DMS153 treated with DMSO at 0.1 percent for 48 hours (cell line): ENCODE measurements around the gene C2.
"Not testable (repeated sequence)": the region's sequence is repeated elsewhere in the genome, so short reads cannot be mapped to it uniquely, and the experiment has no call there.

Experiments
- DNase-seq: peaks from one replicate; lab custom pipeline; 2025; ENCODE audit not compliant: unreplicated experiment; lab: John Stamatoyannopoulos, UW

The C2 gene

GRCh38 chr6:31976065-31976464, 48.5 kb downstream of the C2 start:
- DNase-seq, result not testable (repeated sequence)

GRCh38 chr6:31977816-31978431, 50.4 kb downstream of the C2 start:
- no peak for DNase-seq

GRCh38 chr6:31978831-31979230, 51.3 kb downstream of the C2 start:
- DNase-seq, result no peak

- no peak for DNase-seq
These were observed 51.9 kb downstream of the C2 start for GRCh38 chr6:31979238-31979898.

- DNase-seq, result not testable (repeated sequence)
These were observed 52.8 kb downstream of the C2 start for GRCh38 chr6:31980195-31980876.

- not testable (repeated sequence) for DNase-seq
These were observed 53.5 kb downstream of the C2 start for GRCh38 chr6:31980998-31981397.

GRCh38 chr6:31981744-31982143, 54.2 kb downstream of the C2 start, which contains the start of gene C4A:
Gene C4A (plus strand): TSS chr6:31982057. CDS start chr6:31982108, 51 bp downstream.
- not testable (repeated sequence) for DNase-seq

GRCh38 chr6:31989363-31989762, 61.8 kb downstream of the C2 start:
- DNase-seq, result not testable (repeated sequence)

- DNase-seq, result not testable (repeated sequence)
These were observed 66.9 kb downstream of the C2 start for GRCh38 chr6:31994421-31994820.
